HG03039 (cell line): ENCODE measurements around the gene ZNF273.
"Not testable (repeated sequence)": the region's sequence is repeated elsewhere in the genome, so short reads cannot be mapped to it uniquely, and the experiment has no call there.

Source experiments
- ATAC-seq: cut with Tn5 transposase; IDR thresholded peaks from one replicate; pipeline ENCODE4 v1.9.1; 2021; ENCODE audit warnings: mild to moderate bottlenecking, moderate library complexity; ENCODE audit not compliant: unreplicated experiment

ZNF273 gene

GRCh38 chr7:64888901-64889685, 14.0 kb upstream of the ZNF273 start:
- no peak for ATAC-seq

GRCh38 chr7:64889686-64890162, 13.3 kb upstream of the ZNF273 start:
- no peak for ATAC-seq

- ATAC-seq, result not testable (repeated sequence)
These were observed 12.8 kb upstream of the ZNF273 start for GRCh38 chr7:64890273-64890672.

GRCh38 chr7:64890761-64891362, 12.2 kb upstream of the ZNF273 start:
- no peak for ATAC-seq

- not testable (repeated sequence) for ATAC-seq
These were observed 11.6 kb upstream of the ZNF273 start for GRCh38 chr7:64891363-64892081.

GRCh38 chr7:64892116-64892515, 11.0 kb upstream of the ZNF273 start:
- ATAC-seq, result no peak

GRCh38 chr7:64892666-64893309, 10.3 kb upstream of the ZNF273 start:
- ATAC-seq, result no peak

- ATAC-seq, result no peak
These were observed 9.7 kb upstream of the ZNF273 start for GRCh38 chr7:64893401-64893800.

GRCh38 chr7:64902461-64902805, 640 bp upstream of the ZNF273 start:
- ATAC-seq, result not testable (repeated sequence)

- ATAC-seq, result no peak
These were observed 935 bp downstream of the ZNF273 start for GRCh38 chr7:64904008-64904407.

- no peak for ATAC-seq
These were observed 2.1 kb downstream of the ZNF273 start for GRCh38 chr7:64905133-64905532.

GRCh38 chr7:64905547-64905946, 2.5 kb downstream of the ZNF273 start:
- ATAC-seq, result no peak

GRCh38 chr7:64907641-64908326, 4.7 kb downstream of the ZNF273 start:
- no peak for ATAC-seq

GRCh38 chr7:64908358-64908757, 5.3 kb downstream of the ZNF273 start:
- no peak for ATAC-seq

GRCh38 chr7:64914557-64914956, 11.5 kb downstream of the ZNF273 start:
- no peak for ATAC-seq

- ATAC-seq, result not testable (repeated sequence)
These were observed 12.2 kb downstream of the ZNF273 start for GRCh38 chr7:64915301-64915700.

GRCh38 chr7:64928252-64929187, 25.4 kb downstream of the ZNF273 start:
- not testable (repeated sequence) for ATAC-seq

- no peak for ATAC-seq
These were observed 31.4 kb downstream of the ZNF273 start for GRCh38 chr7:64934478-64934877.

- no peak for ATAC-seq
These were observed 35.5 kb downstream of the ZNF273 start for GRCh38 chr7:64938540-64938939.

GRCh38 chr7:64940021-64940420, 36.9 kb downstream of the ZNF273 start:
- not testable (repeated sequence) for ATAC-seq
